ENCODE results near the gene RACGAP1. TPM values are rescaled to one million over a fixed set of nuclear protein-coding genes. Genes with fewer than 3 reads are reported as not detected.

Gene RACGAP1
- total RNA-seq, 2 experiments from 2014 or later: 3.0 to 3.3 TPM

GRCh38 chr12:50022903-50023302, 2.4 kb downstream of the RACGAP1 start:
- Histone ChIP-seq H3K9me3 (ENCODE audit: control insufficient read depth in 1 of 2, insufficient read depth in 1 of 2, low read length in 2 of 2) (no peaks in the 10 kb centered on the region), H3K4me3 (ENCODE audit: low read length) (no peak overlapping the region), H3K27me3 (ENCODE audit: control insufficient read depth in 1 of 2, insufficient read depth in 2 of 2, low read length in 2 of 2) (no peaks in the 10 kb centered on the region), H3K36me3 (ENCODE audit: insufficient read depth, low read length) (no peaks in the 10 kb centered on the region), H3K27ac (ENCODE audit: low read depth in 1 of 2, low read length in 2 of 2) (no peak overlapping the region), H3K4me1 (ENCODE audit: insufficient read depth, low read length) (peaks cover 18% of the 10 kb centered on the region)
- POLR2A ChIA-PET: no interaction called here
- no peak overlapping the region for H3K27ac Mint-ChIP-seq
- no peak for DNase-seq
- CTCF ChIA-PET: interaction anchor here (2.1 kb wide), 1 partner anchor 62 kb away, joined by 6 read pairs; the partner anchor contains the start of gene SMARCD1
- TF ChIP-seq CTCF (IDR thresholded peaks at IDR 0.05): no peak
- peaks cover 4% of the 10 kb centered on the region for H3K36me3 Mint-ChIP-seq (ENCODE audit: low read depth)
- peak overlapping the region; percentile 16 for H3K4me3 Mint-ChIP-seq
- H3K4me1 Mint-ChIP-seq (ENCODE audit: low read depth): peaks cover 15% of the 10 kb centered on the region
- no peak for ATAC-seq (ENCODE audit: poor library complexity)
- intact Hi-C loops (cut with DNase I, micrococcal nuclease): loop anchor here in 1 of 2 experiments (10.0 kb wide), 2 partner anchors 178 to 262 kb away; partner anchors contain the start of genes BCDIN3D and LIMA1
- H3K27me3 Mint-ChIP-seq: peaks cover 7% of the 10 kb centered on the region
- no peaks in the 10 kb centered on the region for H3K9me3 Mint-ChIP-seq

DNA sequence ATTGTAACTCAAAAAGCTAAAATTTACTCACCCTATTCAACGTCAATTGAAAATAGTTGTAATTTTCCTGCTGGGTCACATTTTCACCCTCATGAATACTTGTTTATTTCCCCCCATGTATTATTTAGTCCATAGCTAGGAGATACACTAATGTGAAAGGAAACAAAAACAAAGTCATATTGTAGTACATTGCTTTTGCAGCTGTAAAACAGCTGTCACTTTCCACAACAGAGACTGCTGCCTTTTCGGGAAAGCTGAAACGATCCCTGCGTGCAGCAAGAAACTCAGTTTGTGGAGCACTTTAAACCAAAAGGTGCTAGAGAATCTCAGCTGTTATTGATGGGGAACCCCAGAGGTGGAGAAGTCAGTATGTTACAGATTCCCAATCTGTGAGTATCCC, 4.3 kb downstream of the RACGAP1 start:
- Mint-ChIP-seq H3K4me1 (ENCODE audit: low read depth) (peaks cover 15% of the 10 kb centered on the region), H3K4me3 (no peak overlapping the region), H3K9me3 (no peaks in the 10 kb centered on the region), H3K27ac (no peak overlapping the region), H3K36me3 (ENCODE audit: low read depth) (peaks cover 9% of the 10 kb centered on the region), H3K27me3 (no peaks in the 10 kb centered on the region)
- H3K27ac ChIP-seq (ENCODE audit: low read depth in 1 of 2, low read length in 2 of 2): no peak overlapping the region
- TF ChIP-seq CTCF (IDR thresholded peaks at IDR 0.05): no peak
- intact Hi-C loops (cut with DNase I, micrococcal nuclease): loop anchor here in 1 of 2 experiments (10.0 kb wide), 2 partner anchors 176 to 264 kb away; partner anchors contain the start of genes BCDIN3D and LIMA1
- POLR2A ChIA-PET: no interaction called here
- CTCF ChIA-PET: interaction anchor here (1.0 kb wide), 1 partner anchor 54 kb away, joined by 3 read pairs; no protein-coding TSS in a partner anchor
- no peaks in the 10 kb centered on the region for H3K36me3 ChIP-seq (ENCODE audit: insufficient read depth, low read length)
- no peak for DNase-seq
- no peaks in the 10 kb centered on the region for H3K27me3 ChIP-seq (ENCODE audit: control insufficient read depth in 1 of 2, insufficient read depth in 2 of 2, low read length in 2 of 2)
- no peak overlapping the region for H3K4me3 ChIP-seq (ENCODE audit: low read length)
- ATAC-seq (ENCODE audit: poor library complexity): no peak
- no peaks in the 10 kb centered on the region for H3K9me3 ChIP-seq (ENCODE audit: control insufficient read depth in 1 of 2, insufficient read depth in 1 of 2, low read length in 2 of 2)
- peaks cover 18% of the 10 kb centered on the region for H3K4me1 ChIP-seq (ENCODE audit: insufficient read depth, low read length)

DNA sequence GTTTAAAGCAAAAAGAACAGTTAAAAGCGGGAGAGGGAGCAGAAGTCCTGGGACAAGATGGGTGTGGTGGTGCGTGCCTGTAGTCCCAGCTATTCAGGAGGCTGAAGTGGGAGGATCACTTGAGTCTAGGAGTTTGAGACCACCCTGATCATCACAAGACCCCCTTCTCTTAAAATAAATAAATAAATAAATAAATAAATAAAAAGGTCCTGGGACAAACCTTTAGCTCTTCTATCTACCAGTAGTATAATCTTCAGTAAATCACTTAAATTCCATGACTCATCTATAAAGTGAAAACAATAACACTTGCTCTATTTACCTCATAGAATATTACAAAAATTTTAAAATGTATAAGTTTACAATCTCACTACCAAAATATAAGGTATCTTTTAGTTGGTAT, 5.8 kb downstream of the RACGAP1 start:
- no peaks in the 10 kb centered on the region for H3K9me3 ChIP-seq (ENCODE audit: control insufficient read depth in 1 of 2, insufficient read depth in 1 of 2, low read length in 2 of 2)
- H3K4me1 ChIP-seq (ENCODE audit: insufficient read depth, low read length): peaks cover 6% of the 10 kb centered on the region
- peaks cover 5% of the 10 kb centered on the region for H3K4me1 Mint-ChIP-seq (ENCODE audit: low read depth)
- ChIA-PET CTCF (no interaction called here), POLR2A (no interaction called here)
- no peak overlapping the region for H3K4me3 Mint-ChIP-seq
- TF ChIP-seq CTCF (IDR thresholded peaks at IDR 0.05): no peak
- no peak overlapping the region for H3K4me3 ChIP-seq (ENCODE audit: low read length)
- no peak overlapping the region for H3K27ac Mint-ChIP-seq
- no peaks in the 10 kb centered on the region for H3K9me3 Mint-ChIP-seq
- intact Hi-C loops (cut with DNase I, micrococcal nuclease): no loop called here
- ATAC-seq (ENCODE audit: poor library complexity) (no peak), DNase-seq (no peak)
- no peak overlapping the region for H3K27ac ChIP-seq (ENCODE audit: low read depth in 1 of 2, low read length in 2 of 2)
- no peaks in the 10 kb centered on the region for H3K36me3 ChIP-seq (ENCODE audit: insufficient read depth, low read length)
- no peaks in the 10 kb centered on the region for H3K27me3 ChIP-seq (ENCODE audit: control insufficient read depth in 1 of 2, insufficient read depth in 2 of 2, low read length in 2 of 2)
- H3K27me3 Mint-ChIP-seq: no peaks in the 10 kb centered on the region
- H3K36me3 Mint-ChIP-seq (ENCODE audit: low read depth): peaks cover 5% of the 10 kb centered on the region

Measured in CD4-positive, alpha-beta T cell (primary cell).